NCI-H460 (cell line): ENCODE measurements around the gene CKS1B. TPM values are rescaled to one million over a fixed set of nuclear protein-coding genes. Genes with fewer than 3 reads are reported as not detected.
A peak's percentile ranks its signal among the peaks of the same experiment; 100 is the strongest.

Source experiments
- DNase-seq: peaks from one replicate; pipeline ENCODE4 v3.0.0-alpha.2; 2016; ENCODE audit warnings: low read depth; ENCODE audit errors: extremely low read depth
- total RNA-seq: library from RNA; depleted of rRNA; stranded (reverse); fragments of >200 nt; shearing (Covaris generic); gene quantifications from 2 replicates; pipeline ENCODE4 v1.2.3, GENCODE V29; 2014

Gene CKS1B
- total RNA-seq, 1 experiment from 2014 or later: 634 TPM

DNA sequence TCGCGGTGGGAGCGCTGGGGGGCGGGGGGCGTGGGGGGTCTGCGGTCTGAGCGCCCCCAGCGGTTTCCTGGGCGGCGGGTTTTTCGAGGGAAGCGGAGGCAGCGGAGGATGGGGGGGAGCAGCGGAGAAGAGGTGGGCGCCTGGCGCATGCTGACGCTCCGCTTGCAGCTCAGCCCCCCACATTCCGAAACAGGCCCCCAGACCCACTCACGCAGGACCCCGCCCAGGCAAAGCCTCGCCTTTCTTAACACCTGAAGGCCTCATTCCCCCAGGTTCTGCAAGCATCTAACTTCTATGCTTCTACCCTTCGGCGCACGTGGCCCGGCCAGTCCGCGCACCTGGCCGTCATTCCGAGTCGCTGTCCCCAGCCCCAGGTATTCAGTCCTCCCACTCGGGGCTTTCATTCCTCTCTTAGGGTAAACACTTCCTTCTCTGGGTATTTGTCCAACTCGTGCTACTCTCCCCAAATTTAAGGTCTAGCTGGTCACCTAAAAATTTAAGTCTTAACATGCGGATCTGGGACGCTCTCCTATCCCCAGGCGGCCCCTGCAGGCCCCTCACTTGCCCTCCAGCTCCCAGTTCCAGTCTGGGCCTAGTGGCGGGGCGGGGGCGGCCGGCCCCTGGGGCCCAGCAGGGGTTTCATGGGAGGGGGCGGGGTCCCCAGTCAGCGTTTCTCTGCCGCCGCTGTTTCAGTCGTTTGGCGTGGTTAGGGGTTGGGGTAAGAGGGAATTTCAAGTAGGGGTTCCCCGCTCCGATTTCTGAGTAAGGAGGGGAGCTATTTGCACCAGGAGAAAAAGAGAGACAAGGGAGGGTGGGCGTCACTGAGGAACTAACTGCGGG, 25.3 kb downstream of the CKS1B start:
- DNase-seq: no peak

DNA sequence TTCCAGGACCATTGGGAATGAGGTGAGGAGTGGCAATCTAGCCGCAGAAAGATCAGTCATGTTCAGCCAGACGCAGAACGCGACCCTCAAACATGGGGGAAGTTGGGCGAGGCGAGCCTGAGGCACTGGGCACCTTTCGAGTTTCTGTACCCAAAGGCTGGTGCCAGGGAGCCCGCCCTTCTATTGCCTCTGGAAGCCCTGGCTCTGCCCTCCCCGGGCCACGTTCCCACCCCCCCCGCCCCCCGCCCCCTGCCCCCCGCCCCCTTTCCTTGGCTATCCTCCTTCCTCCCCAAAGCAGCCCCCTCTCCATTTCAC, 25.9 kb downstream of the CKS1B start:
- DNase-seq: no peak

DNA sequence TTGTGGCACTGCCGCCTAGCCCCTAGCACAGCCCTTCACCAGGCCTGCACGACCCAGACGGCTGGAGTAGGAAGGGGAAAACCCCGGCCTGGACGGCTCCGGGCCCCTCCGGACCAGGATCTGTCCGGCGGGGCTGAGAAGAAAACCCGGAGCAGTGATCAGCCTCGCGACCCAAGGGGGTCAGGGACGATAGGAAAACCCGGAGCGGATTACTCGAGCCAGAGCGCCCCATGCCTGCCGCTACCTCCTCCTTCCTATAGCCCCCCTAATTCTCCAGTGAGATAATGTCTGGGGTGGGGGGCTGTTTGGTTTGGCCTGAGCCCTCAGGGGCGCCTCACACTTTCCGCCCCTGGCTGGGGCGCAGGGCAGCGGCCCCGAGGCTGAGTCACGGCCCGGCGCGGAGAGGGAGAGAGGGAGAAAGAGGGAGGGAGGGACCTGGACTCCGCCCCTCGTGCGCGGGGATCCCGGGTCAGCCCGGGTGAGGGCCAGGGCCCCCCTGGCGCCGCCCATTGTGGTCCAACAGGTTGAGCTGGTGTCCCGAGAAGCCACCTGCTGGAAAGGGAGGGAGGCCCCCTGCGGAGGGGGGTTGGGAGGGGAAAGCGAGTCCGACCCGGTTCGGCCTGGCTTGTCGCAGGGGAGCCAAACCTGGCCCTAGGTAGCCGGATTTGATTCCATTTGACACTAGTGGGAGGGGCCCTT, 26.4 kb downstream of the CKS1B start:
- peak; percentile 92 for DNase-seq

DNA sequence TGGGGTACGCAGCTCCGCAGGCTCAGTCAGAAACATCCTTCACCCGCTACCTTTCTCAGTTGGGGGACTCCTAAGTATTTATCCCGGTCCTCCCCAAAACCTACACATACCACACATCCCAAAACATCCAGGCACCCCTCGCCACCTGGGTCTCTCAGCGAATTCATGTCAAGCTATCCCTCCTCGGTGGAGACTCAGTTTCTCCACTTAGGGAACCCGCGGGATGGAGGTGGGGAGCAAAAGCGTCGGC, 26.9 kb downstream of the CKS1B start:
- no peak for DNase-seq

GRCh38 chr1:155001675-155002463, 27.4 kb downstream of the CKS1B start:
- peak; percentile 100 for DNase-seq

- DNase-seq: peak; percentile 33
Observed at GRCh38 chr1:155002464-155003226, 28.2 kb downstream of the CKS1B start, which contains the start of gene ZBTB7B. Gene ZBTB7B (plus strand): TSS chr1:155002802. CDS start chr1:155014661, 11,859 bp downstream.

DNA sequence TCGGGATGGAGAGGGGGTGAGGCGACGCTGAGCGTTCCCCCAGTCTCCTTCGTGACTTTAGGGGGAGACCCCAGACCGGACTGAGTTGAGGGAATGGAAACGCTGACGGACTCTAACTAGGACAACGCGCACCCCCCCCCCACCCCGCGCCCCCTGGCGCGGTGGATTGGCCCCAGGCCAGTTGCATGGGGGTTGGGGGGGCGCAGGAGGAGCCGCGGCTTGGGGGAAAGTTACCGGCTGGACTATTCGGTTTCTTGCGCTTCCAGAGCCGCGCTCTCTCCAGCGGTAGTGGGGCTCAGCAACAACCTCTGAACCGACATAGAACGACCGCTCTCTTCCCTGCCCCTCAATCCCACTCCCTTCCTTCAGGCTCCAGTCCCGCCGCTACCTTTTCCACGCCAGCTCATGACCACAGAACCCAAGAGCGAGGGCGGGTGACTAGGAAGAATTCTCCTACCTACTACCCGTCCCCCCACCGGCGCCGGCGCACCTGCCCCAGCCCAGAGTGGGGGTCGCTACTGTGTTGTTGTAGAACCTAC, 28.8 kb downstream of the CKS1B start:
- peak; percentile 39 for DNase-seq

- DNase-seq: peak; percentile 88
Observed at GRCh38 chr1:155003766-155004351, 29.4 kb downstream of the CKS1B start.

GRCh38 chr1:155004352-155005075, 30.0 kb downstream of the CKS1B start:
- peak; percentile 74 for DNase-seq

DNA sequence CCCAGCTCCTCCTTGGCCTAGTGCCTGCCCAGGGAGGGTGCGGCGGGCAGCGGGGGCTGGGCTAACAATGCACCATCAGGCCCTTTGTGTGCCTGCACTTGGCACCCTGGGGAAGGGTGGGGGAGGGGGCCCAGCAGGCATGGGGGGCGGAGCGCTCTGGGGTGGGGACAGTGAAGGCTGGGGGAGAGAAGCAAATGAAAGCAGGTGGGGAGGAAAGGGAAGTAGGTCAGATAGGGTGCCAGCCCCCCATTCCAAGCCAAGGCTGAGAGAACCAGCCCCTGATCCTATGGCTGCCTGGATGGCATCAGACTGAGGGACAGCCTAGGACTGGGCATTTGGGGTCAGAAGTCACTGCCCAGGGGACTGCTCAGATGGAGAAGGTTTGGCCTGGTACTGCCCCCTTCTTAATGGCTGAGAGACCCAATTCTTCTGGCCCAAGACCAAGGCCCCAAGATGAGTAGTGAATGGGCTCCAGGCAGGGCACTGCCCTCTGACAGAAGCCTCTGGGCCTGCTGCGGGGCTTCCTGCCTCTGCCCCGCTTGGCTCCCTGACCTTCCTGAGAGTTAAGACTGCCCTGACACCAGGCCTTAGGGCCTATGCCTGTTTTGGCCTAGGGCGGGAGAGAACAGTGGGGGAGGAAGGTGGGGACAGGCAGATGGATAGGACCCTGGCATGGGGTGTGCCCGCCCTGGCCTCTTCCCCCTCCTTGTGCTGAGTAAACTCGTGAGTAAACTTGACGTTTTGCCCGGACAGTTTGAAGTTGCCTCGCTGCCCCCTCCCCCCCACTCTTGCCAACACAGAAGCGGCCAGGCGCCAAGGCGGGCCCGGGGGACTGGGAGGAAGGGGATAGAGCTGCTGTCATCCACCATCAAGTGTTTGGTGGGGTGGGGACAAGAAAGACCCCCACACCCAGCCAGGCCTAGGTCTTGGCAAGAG, 30.9 kb downstream of the CKS1B start:
- DNase-seq: peak; percentile 53

- DNase-seq: no peak
Observed at GRCh38 chr1:155006601-155007101, 32.2 kb downstream of the CKS1B start.

DNA sequence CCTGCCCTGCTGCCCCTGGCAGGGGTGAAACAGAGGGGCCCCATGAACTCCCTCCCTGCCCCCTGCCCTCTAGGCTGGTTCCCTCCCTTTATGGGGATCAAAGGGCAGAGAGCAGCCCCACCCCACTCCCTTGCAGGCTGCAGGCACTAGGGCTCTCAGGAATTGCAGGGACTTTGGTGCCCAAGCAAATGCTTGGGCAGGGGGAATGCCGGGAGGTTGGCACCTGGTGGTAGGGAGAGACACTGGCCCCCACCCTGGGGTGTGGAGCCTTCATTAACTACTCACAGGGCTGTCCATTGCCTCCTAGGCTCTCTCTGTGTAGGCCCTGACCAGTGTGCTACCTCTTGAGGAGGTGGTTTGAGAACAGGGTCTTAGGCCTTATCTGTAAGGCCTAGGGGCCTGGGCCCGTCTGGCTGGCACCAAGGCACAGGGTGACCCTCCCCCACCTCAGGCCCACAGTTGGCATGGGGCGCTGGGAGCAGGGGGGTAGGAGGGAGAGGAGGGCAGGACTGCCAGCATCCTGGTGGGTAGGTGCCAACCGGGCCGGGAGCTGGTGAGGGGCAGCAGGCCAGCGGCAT, 32.9 kb downstream of the CKS1B start:
- DNase-seq: no peak

GRCh38 chr1:155008015-155008941, 33.8 kb downstream of the CKS1B start:
- DNase-seq: no peak

- DNase-seq: no peak
Observed at GRCh38 chr1:155009221-155009711, 34.8 kb downstream of the CKS1B start.

GRCh38 chr1:155009742-155010141, 35.3 kb downstream of the CKS1B start:
- DNase-seq: no peak

- no peak for DNase-seq
Observed at GRCh38 chr1:155010211-155010918, 35.9 kb downstream of the CKS1B start.
